Measurements from ENCODE around the gene SELPLG. TPM values are rescaled to one million over a fixed set of nuclear protein-coding genes. Genes with fewer than 3 reads are reported as not detected.

The SELPLG gene
- total RNA-seq, 1 experiment from 2014 or later: 2.9 TPM

DNA sequence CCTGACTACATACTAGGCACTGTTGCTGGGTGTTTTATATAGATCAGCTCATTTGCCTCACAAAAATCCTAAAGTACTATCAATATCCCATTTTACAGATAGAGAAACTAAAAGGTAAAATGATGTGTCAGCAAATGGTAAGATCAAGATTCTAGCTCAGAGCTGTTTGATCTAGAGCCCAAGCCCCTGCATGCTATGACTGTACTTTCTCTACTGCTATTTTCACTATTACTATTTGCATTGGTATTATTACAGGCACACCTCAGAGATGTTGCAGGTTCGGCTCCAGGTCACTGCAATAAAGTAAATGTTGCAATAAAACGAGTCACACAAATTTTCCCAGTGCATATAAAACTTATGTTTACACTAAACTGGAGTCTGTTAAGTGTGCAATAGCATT lies 60.4 kb downstream of the SELPLG start:
- peak in 1 of 2 experiments; percentile 12 for DNase-seq (ENCODE audit: low read depth in 1 of 2, low spot score in 2 of 2)

GRCh38 chr12:108572166-108572790 lies 61.4 kb downstream of the SELPLG start:
- DNase-seq (ENCODE audit: low read depth in 1 of 2, low spot score in 2 of 2): peak; percentile 62 to 74
- Histone ChIP-seq H3K27ac (no peak overlapping the region), H3K36me3 (peaks cover 27% of the 10 kb centered on the region), H3K4me3 (no peak overlapping the region), H3K27me3 (replicated peaks) (no peaks in the 10 kb centered on the region), H3K9me3 (replicated peaks) (no peaks in the 10 kb centered on the region), H3K4me1 (replicated peaks) (peaks cover 25% of the 10 kb centered on the region)

More for the DNA sequence above, 60.4 kb downstream of the SELPLG start:
- H3K27me3 ChIP-seq (replicated peaks): no peaks in the 10 kb centered on the region
- H3K4me3 ChIP-seq: no peak overlapping the region
- H3K27ac ChIP-seq: no peak overlapping the region
- peaks cover 28% of the 10 kb centered on the region for H3K4me1 ChIP-seq (replicated peaks)
- H3K36me3 ChIP-seq: peaks cover 16% of the 10 kb centered on the region
- no peaks in the 10 kb centered on the region for H3K9me3 ChIP-seq (replicated peaks)

Other genes starting within 250 kb of the SELPLG start
- gene FICD, start 118.6 kb downstream of the SELPLG start, total RNA-seq (2014; rRNA removed; shearing (Covaris generic)): 6.1 and 11.1 TPM in 2 replicates
- 48.8 and 57.3 TPM in 2 replicates for gene SART3, start 72.7 kb downstream of the SELPLG start, total RNA-seq (2014; rRNA removed; shearing (Covaris generic))
- 86.7 and 135 TPM in 2 replicates for gene ISCU, start 71.3 kb downstream of the SELPLG start, total RNA-seq (2014; rRNA removed; shearing (Covaris generic))
- gene TMEM119, start 35.8 kb downstream of the SELPLG start, total RNA-seq (2014; rRNA removed; shearing (Covaris generic)): 225 and 311 TPM in 2 replicates
- gene CORO1C, start 97.6 kb upstream of the SELPLG start, total RNA-seq (2014; rRNA removed; shearing (Covaris generic)): 82.1 and 136 TPM in 2 replicates
- 7.1 and 16.3 TPM in 2 replicates for gene SSH1, start 223.7 kb upstream of the SELPLG start, total RNA-seq (2014; rRNA removed; shearing (Covaris generic))
- gene DAO, start 246.2 kb upstream of the SELPLG start, total RNA-seq (2014; rRNA removed; shearing (Covaris generic)): not detected in 2 replicates

All from SJSA1 (cell line).